ENCODE results near the gene MAD1L1. TPM values are rescaled to one million over a fixed set of nuclear protein-coding genes. Genes with fewer than 3 reads are reported as not detected.

The MAD1L1 gene
- total and polyA plus RNA-seq, 2 of the 8 experiments (the other 6 are each of a cell fraction or from before 2014, with no cell fraction given) = 40.4 to 44.6 TPM

GRCh38 chr7:1957471-1958225 is 275.1 kb downstream of the MAD1L1 start (continued):
- TF ChIP-seq CBX5 (IDR thresholded peaks at IDR 0.05; ENCODE audit: low read depth, low read length) (no peak), SUZ12 (IDR thresholded peaks at IDR 0.05; ENCODE audit: low read length) (no peak), TCF12 (IDR thresholded peaks at IDR 0.05; ENCODE audit: low read depth, low read length) (no peak), RFX5 (IDR thresholded peaks at IDR 0.05; ENCODE audit: borderline replicate concordance, low read depth, low read length) (no peak), ATF2 (IDR thresholded peaks at IDR 0.05; ENCODE audit: low read length) (no peak), SP4 (IDR thresholded peaks at IDR 0.05; ENCODE audit: low read length) (no peak)
